NCI-H748 (cell line): ENCODE results near the gene TPK1.
A peak's percentile ranks its signal among the peaks of the same experiment; 100 is the strongest.

Source experiments
- DNase-seq: peaks from one replicate; lab custom pipeline; 2025; ENCODE audit not compliant: unreplicated experiment; lab: John Stamatoyannopoulos, UW

TPK1 gene

DNA sequence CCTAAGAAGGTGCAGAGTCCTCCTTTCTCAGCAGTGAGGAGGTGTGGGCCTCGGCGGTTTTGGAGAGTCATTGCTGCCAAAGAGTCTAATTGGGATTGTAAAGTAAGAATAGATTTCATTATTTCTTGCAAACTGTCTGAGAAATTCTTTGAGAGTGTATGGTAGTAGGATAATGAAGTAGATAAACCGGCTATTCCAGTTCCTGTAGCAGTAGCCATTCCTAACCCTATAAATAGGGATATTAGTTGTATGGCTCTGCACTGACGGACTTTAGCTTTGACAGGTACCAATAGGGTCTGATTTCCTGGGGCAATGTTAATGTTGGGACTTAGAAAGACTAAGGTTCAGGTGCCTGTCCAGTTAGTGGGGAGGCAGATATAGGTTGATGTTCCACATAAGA lies 416.9 kb downstream of the TPK1 start:
- DNase-seq: peak; percentile 35

DNA sequence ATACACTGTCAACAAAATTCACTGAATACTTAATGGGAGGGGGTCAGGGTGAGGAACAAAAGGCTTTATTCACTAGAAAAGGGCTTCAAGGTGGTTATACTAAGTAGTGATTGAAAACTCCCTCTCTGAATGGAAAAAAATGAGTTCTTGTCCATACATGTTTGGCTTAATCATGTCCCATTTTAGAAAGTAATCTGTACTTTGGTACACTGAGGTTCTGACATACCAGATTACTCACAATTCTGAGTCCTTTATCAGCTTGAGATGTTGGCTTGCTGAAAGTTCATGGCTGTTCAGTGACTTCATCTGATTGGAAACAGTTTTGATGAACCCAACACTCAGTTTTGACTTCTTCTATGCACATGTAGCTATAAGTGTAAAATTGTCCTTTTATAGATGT lies 419.5 kb downstream of the TPK1 start:
- DNase-seq: peak; percentile 7

- DNase-seq: no peak
Observed at GRCh38 chr7:144415858-144416257, 420.0 kb downstream of the TPK1 start.

GRCh38 chr7:144414815-144415214 lies 421.0 kb downstream of the TPK1 start:
- no peak for DNase-seq

DNA sequence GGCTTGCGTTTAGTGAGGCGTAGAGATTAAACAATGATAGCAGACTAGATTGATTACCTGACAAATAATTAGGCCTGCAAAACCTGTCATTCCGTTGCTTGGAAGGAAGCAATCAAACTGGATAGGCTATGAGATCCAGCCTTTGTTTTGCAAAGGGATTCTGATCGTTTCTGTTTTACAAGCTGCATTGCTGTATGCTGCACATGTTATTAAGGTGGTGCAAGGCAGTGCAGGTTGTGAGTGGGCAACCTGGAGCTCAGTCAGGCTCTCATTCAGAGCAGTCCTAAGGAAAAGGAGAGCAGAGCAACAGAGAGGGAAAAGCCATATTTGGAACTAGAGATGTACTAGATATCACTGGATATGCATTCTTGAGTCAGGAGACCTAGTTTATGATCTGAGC lies 425.4 kb downstream of the TPK1 start:
- DNase-seq: no peak

DNA sequence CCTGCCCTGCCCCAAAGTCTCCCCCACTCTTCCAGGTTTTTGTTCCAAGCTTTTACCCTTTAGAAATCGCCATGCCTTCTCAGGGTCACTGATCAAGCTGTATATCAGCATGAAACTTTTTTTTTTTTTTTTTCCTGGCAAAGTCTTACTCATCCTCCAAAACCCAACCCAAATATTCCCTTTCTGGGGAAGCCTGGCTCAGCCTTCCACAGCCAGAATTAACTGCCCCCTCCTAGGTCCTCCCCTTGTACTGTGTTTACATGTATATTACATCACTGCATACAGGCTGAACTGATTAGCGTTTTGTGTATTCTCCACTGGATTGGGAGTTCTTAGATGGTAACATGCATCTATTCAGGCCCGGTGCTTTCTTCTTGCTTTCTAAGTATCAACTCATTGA lies 427.7 kb downstream of the TPK1 start:
- no peak for DNase-seq

DNA sequence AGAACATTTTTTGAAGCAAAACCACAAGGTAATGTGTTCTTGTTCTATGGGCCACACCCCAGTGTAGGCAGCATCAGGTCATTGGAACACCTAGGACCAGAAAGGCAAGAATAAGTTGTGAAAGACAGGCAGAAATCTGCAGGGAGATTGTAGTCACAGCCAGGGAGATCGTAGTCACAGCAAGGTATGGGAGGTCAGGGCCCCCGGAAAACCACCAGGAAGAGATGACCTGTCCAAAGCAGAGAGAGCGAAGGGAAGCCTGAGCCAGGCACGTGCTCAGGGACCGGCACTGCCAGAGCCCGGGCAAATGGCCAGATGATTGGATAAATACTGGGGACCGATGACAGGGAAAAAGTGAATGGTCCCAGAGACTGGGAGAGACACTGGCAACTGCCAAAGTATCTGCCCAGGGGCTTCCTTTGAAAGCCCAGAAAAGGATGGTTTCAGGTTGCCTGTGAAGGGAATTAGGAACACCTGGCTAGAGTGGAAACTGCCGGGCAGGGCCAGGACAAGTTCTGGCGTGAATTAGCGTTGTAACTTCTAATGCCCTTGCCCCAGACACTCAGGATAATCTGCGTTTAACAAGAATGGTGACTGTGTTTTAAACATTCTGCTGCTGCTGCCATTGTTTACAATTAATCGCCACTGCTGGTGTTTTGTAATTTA lies 428.5 kb downstream of the TPK1 start:
- peak; percentile 33 for DNase-seq

DNA sequence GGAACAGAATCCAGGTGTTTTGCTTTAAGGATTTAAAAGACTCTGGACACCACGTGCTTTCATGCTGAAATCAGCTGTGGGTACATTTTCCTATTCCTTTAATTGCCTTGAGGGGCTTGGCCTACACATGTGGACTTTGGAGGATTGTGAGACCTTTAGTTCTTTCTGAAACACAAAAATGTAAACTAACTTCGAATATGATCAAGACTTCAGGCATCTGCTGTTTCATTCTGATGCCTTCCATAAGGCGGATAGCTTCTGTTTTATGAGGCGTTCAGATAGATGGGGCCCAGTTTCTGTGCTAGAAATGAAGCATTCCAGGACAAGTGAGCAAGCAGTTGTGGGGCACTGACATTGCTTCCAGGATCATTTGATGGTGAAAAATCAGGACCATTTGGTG lies 430.9 kb downstream of the TPK1 start:
- no peak for DNase-seq

DNA sequence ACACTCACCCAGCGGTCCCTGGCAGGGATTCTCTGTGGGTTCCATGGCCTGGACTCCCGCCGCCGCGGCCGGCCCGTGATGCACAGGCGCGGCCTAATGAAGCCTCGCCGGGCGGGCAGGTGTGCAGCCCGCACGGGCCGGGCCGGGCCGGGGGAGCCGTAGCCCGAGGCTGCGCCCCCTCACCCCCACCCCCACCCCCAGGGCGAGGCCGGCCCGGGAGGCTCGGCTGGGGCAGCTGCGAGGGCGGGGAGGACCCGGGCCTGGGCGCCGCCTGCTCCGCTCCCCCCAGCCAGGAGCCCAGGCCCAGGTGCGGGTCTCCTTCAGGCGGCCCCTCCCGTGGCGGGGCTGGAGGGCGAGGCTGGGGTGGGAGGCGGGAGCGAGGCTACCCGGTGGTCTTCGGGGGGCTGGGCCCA lies 432.2 kb downstream of the TPK1 start, which contains the start of gene NOBOX:
Gene NOBOX (minus strand): TSS at position 45 of the 413 bp plus-strand sequence.
- no peak for DNase-seq

DNA sequence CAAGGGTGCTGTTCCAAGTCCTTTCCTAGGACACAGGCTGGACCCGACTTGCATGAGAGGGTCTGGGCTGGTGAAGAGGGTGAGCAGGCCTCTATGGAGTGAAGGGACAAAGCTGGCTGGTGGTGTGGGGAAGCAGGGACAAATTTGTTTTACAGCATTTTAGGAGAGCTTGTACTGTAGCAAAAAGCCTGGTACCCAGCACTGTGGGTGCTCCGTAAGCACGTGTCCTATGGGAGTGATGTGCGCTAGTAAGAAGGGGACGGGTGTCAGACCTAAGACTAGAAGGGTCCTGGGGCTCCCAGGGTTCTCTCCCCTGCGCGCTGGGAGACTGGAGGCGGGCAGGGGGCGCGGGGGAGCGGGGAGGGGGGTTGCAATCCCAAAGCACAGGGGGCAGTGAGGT lies 432.8 kb downstream of the TPK1 start:
- DNase-seq: no peak
